Esophagus muscularis mucosa (tissue), 3 donors: ENCODE data around the gene SUCLA2.

Experiments used
- POLR2A ChIP-seq: fragments of 450-650 bp; IDR thresholded peaks from one replicate; pipeline ENCODE4 v1.6.1; 2017; ENCODE audit warnings: antibody characterized with exemption, moderate library complexity, mild to moderate bottlenecking, low read depth
- TF ChIP-seq, protein P1 (sequence below), 3 experiments: fragments of 200-600 bp in 2 of 3; fragments of 450-650 bp in 1 of 3; sonication (generic) in 2 of 3; IDR thresholded peaks; one replicate each; pipeline ENCODE4 v1.5.1; 2017 to 2019; ENCODE audit warnings: antibody characterized with exemption in 3 of 3, mild to moderate bottlenecking in 2 of 3, moderate library complexity in 1 of 3

DNA sequence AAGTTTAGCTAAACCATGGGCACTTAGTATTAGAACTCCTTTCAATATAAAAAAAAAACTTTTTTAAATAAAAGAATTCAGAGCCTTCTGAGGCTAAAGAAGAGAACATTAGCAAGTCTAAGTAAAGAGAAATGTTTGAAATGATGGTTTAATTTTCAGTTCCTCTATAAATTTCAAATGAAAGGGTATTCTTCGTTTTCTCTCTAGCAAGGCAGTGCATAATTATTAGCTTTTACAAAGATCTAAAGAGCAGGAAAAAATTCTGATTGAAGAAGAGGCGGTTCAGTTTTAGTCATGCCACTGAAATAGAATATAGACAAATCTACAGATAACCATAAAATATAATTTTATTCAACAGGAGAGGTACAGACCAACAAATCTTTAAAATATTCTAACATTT, 18.0 kb downstream of the SUCLA2 start:
- TF ChIP-seq POLR2A: no peak
- TF ChIP-seq, protein P1, sequence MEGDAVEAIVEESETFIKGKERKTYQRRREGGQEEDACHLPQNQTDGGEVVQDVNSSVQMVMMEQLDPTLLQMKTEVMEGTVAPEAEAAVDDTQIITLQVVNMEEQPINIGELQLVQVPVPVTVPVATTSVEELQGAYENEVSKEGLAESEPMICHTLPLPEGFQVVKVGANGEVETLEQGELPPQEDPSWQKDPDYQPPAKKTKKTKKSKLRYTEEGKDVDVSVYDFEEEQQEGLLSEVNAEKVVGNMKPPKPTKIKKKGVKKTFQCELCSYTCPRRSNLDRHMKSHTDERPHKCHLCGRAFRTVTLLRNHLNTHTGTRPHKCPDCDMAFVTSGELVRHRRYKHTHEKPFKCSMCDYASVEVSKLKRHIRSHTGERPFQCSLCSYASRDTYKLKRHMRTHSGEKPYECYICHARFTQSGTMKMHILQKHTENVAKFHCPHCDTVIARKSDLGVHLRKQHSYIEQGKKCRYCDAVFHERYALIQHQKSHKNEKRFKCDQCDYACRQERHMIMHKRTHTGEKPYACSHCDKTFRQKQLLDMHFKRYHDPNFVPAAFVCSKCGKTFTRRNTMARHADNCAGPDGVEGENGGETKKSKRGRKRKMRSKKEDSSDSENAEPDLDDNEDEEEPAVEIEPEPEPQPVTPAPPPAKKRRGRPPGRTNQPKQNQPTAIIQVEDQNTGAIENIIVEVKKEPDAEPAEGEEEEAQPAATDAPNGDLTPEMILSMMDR (IDR thresholded peaks at IDR 0.05): no peak
